ENCODE data around the gene PHACTR3.

DNA sequence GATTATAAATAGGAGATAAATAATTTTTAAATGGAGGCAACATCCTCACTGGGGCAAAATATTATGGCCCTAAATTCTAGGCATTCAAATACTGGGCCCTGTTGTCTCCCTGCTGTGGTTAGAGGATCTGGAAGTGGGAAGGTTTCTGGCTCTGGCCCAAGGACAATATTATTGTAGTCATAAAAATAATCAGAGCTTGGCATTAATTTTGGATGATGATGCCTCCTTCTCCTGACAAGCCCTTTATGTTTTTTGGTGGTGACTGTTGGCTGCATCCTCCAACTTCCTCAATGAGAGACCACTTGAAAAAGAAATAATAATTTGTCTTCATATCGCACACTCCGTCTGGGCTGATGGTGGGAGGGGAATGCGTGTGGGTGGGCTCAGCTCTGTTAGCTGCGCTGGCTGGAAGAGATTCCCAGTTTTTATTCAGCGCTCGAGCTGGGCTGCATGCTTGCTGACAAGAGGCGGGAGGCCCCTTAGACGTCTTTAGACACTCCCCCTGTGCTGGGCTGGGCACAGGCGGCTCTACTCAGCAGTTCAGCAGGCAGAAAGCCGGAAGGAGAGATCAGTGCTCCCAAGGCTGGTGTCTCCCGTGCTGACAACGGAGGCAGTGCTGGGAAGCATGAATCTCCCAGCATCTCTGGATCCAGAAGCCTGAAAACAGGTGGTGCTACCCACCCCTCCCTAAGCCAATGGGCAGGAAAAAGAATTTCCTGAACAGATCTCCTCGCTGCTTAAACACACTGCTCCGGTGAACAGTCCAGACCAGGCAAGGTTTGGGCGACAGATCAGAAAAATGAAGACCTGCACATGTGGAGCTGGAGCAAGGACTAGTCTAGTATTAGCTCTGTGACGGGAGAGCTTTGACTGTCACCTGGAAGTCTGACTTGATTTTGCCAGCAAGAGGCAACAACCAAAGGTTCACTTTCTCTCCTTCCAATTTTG, 231.4 kb downstream of the PHACTR3 start:
- TF ChIP-seq, protein P1, sequence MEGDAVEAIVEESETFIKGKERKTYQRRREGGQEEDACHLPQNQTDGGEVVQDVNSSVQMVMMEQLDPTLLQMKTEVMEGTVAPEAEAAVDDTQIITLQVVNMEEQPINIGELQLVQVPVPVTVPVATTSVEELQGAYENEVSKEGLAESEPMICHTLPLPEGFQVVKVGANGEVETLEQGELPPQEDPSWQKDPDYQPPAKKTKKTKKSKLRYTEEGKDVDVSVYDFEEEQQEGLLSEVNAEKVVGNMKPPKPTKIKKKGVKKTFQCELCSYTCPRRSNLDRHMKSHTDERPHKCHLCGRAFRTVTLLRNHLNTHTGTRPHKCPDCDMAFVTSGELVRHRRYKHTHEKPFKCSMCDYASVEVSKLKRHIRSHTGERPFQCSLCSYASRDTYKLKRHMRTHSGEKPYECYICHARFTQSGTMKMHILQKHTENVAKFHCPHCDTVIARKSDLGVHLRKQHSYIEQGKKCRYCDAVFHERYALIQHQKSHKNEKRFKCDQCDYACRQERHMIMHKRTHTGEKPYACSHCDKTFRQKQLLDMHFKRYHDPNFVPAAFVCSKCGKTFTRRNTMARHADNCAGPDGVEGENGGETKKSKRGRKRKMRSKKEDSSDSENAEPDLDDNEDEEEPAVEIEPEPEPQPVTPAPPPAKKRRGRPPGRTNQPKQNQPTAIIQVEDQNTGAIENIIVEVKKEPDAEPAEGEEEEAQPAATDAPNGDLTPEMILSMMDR (conservative IDR thresholded peaks at IDR 0.05 in 1 of 2, IDR thresholded peaks at IDR 0.05 in 1 of 2; ENCODE audit: low read depth in 1 of 2, low read length in 2 of 2) = no peak
- TF ChIP-seq EZH2 (IDR thresholded peaks at IDR 0.05; ENCODE audit: low read length, missing control alignments) = no peak
